PC-3 (cell line): Measurements from ENCODE around the gene BTBD17. TPM values are rescaled to one million over a fixed set of nuclear protein-coding genes. Genes with fewer than 3 reads are reported as not detected.

Source experiments
- ATAC-seq: fragments of 200-7000 bp; cut with Tn5 transposase; 2 replicates; pipeline ENCODE4 v1.9.1; 2020; ENCODE audit warnings: mild to moderate bottlenecking, moderate library complexity
- BruUV-seq: library from RNA; stranded (reverse); fragments of 400-500 nt; replicated peaks from 2 replicates; lab custom pipeline; 2021; lab: Mats Ljungman, UMichigan
- CTCF ChIA-PET: fragments of 300-600 bp; sonication (Branson Sonifier 250); formaldehyde crosslinking; loops from one replicate; lab custom pipeline; 2022; ENCODE audit warnings: antibody characterized with exemption; lab: Charles Lee
- POLR2A ChIA-PET: fragments of 300-600 bp; sonication (Branson Sonifier 250); formaldehyde crosslinking; loops from one replicate; lab custom pipeline; 2022; ENCODE audit warnings: antibody characterized with exemption; ENCODE audit not compliant: unreplicated experiment; lab: Charles Lee
- DNase-seq: peaks from one replicate; pipeline ENCODE4 v3.0.0-alpha.2; 2015
- H2AFZ ChIP-seq: fragments of 300-600 bp; sonication (generic); 2 replicates; pipeline ENCODE4 v1.6.0; 2016; ENCODE audit warnings: antibody characterized with exemption, low read length
- H3F3A ChIP-seq: fragments of 300-600 bp; sonication (generic); one replicate; pipeline ENCODE4 v1.6.0; 2017; ENCODE audit warnings: antibody characterized with exemption, low read length, control low read depth, mild to moderate bottlenecking; ENCODE audit not compliant: unreplicated experiment
- H3K27ac ChIP-seq: fragments of 300-600 bp; sonication (generic); 2 replicates; pipeline ENCODE4 v1.5.1; 2016; ENCODE audit warnings: mild to moderate bottlenecking, low read length
- H3K27me3 ChIP-seq: fragments of 300-600 bp; sonication (generic); 2 replicates; pipeline ENCODE4 v1.6.1; 2016; ENCODE audit warnings: low read length, mixed read lengths
- H3K36me3 ChIP-seq: fragments of 300-600 bp; sonication (generic); 2 replicates; pipeline ENCODE4 v1.6.1; 2016; ENCODE audit warnings: low read depth, mixed run types, low read length, mixed read lengths
- H3K4me1 ChIP-seq: fragments of 300-600 bp; sonication (generic); 2 replicates; pipeline ENCODE4 v1.5.1; 2016; ENCODE audit warnings: low read length; ENCODE audit not compliant: insufficient read depth
- H3K4me2 ChIP-seq: fragments of 300-600 bp; sonication (generic); 2 replicates; pipeline ENCODE4 v1.6.0; 2016; ENCODE audit warnings: low read length
- H3K4me3 ChIP-seq: fragments of 300-600 bp; sonication (generic); 2 replicates; pipeline ENCODE4 v1.5.1; 2016; ENCODE audit warnings: mild to moderate bottlenecking, low read length, mixed read lengths
- H3K79me2 ChIP-seq: fragments of 300-600 bp; sonication (generic); 2 replicates; pipeline ENCODE4 v1.6.1; 2017; ENCODE audit warnings: low read length, mixed read lengths
- H3K9ac ChIP-seq: fragments of 300-600 bp; sonication (generic); 2 replicates; pipeline ENCODE4 v1.6.0; 2016; ENCODE audit warnings: mild to moderate bottlenecking, low read length
- H3K9me2 ChIP-seq: fragments of 300-600 bp; sonication (generic); replicated peaks from 2 replicates; pipeline ENCODE4 v1.6.1; 2016; ENCODE audit warnings: mixed run types, low read length, mixed read lengths
- H3K9me3 ChIP-seq: fragments of 300-600 bp; sonication (generic); 2 replicates; pipeline ENCODE4 v1.6.1; 2016; ENCODE audit warnings: low read length, mixed read lengths
- H4K20me1 ChIP-seq: fragments of 300-600 bp; sonication (generic); 2 replicates; pipeline ENCODE4 v1.6.1; 2016; ENCODE audit warnings: low read length, mixed read lengths
- CTCF ChIP-seq: fragments of 300-600 bp; sonication (generic); conservative IDR thresholded peaks from 2 replicates; pipeline ENCODE4 v1.5.1; 2017; ENCODE audit warnings: antibody characterized with exemption, low read depth, mild to moderate bottlenecking, low read length
- EZH2 ChIP-seq: fragments of 300-600 bp; sonication (generic); IDR thresholded peaks from one replicate; pipeline ENCODE4 v1.6.1; 2017; ENCODE audit warnings: antibody characterized with exemption, mild to moderate bottlenecking, low read length; ENCODE audit not compliant: unreplicated experiment
- EZH2phosphoT487 ChIP-seq: fragments of 300-600 bp; sonication (generic); IDR thresholded peaks from 2 replicates; pipeline ENCODE4 v1.6.1; 2018; ENCODE audit warnings: mild to moderate bottlenecking, antibody characterized with exemption, low read length, borderline replicate concordance
- intact Hi-C: fragments of 100-400 bp; cut with micrococcal nuclease; formaldehyde crosslinking; loops from 2 replicates; pipeline ENCODE4 v1.9.0; 2023
- total RNA-seq: library from RNA; depleted of rRNA; stranded (reverse); fragments of >200 nt; gene quantifications from 2 replicates; pipeline ENCODE4 v1.2.3, GENCODE V29; 2014

Gene BTBD17
- total RNA-seq, 1 experiment from 2014 or later = not detected

GRCh38 chr17:74369221-74369620, 7.6 kb upstream of the BTBD17 start:
- Histone ChIP-seq H3K9me3 (no peaks in the 10 kb centered on the region), H3K27ac (no peak overlapping the region), H3K4me1 (0 out of 2 replicates have a peak, but pooled peaks cover 4% of the 10 kb centered on the region), H2AFZ (no peak overlapping the region), H3K36me3 (no peaks in the 10 kb centered on the region), H3K9me2 (no peaks in the 10 kb centered on the region), H3K4me3 (no peak overlapping the region), H3K27me3 (peaks cover 8% of the 10 kb centered on the region; the same call in 1 of the 2 replicates), H3K79me2 (no peaks in the 10 kb centered on the region), H3K9ac (no peak overlapping the region), H3F3A (no peaks in the 10 kb centered on the region), H4K20me1 (no peaks in the 10 kb centered on the region), H3K4me2 (no peak overlapping the region)
- no TSS peak for BruUV-seq
- DNase-seq = no peak
- intact Hi-C loops = loop anchor here (5.0 kb wide), 1 partner anchor 233 kb away; no protein-coding TSS in a partner anchor
- peak; percentile 14; the same call in 1 of the 2 replicates for ATAC-seq
- CTCF ChIA-PET = interaction anchor here (1.4 to 2.6 kb wide), 3 partner anchors 11 to 124 kb away, joined by 5 to 15 read pairs (median 6); no protein-coding TSS in a partner anchor
- POLR2A ChIA-PET = no interaction called here
- no peak for TF ChIP-seq EZH2phosphoT487
- no peak for TF ChIP-seq EZH2
- TF ChIP-seq CTCF = no peak

- TF ChIP-seq EZH2 (no peak), CTCF (peak; percentile 98)
- no peaks in the 10 kb centered on the region for H3K79me2 ChIP-seq
- no peaks in the 10 kb centered on the region for H3F3A ChIP-seq
- no TSS peak for BruUV-seq
- intact Hi-C loops = loop anchor here (1.0 to 5.0 kb wide), 2 partner anchors 125 to 234 kb away; no protein-coding TSS in a partner anchor
- no peaks in the 10 kb centered on the region for H3K36me3 ChIP-seq
- no peak overlapping the region for H3K4me3 ChIP-seq
- H3K9me2 ChIP-seq = no peaks in the 10 kb centered on the region
- peak; percentile 88 for ATAC-seq
- ChIA-PET POLR2A (no interaction called here), CTCF (interaction anchor here (0.5 to 2.6 kb wide), 8 partner anchors 11 to 300 kb away, joined by 3 to 15 read pairs (median 4); no protein-coding TSS in a partner anchor)
- peak; percentile 84 for DNase-seq
- H3K9ac ChIP-seq = no peak overlapping the region
- H3K9me3 ChIP-seq = no peaks in the 10 kb centered on the region
- H3K4me1 ChIP-seq = 0 out of 2 replicates have a peak, but pooled peaks cover 4% of the 10 kb centered on the region
- no peak overlapping the region for H2AFZ ChIP-seq
- H4K20me1 ChIP-seq = no peaks in the 10 kb centered on the region
- H3K27me3 ChIP-seq = 0 out of 2 replicates have a peak, but pooled peaks cover 6% of the 10 kb centered on the region
- peak overlapping the region; percentile 47 for H3K4me2 ChIP-seq
- H3K27ac ChIP-seq = no peak overlapping the region
These were observed 6.8 kb upstream of the BTBD17 start for GRCh38 chr17:74368341-74369081.
